Activated gamma-delta T cell treated with Interleukin-2 at 50 U/mL for 16 hours (primary cell): Measurements from ENCODE around the gene SMYD4.
"Not testable (repeated sequence)": the region's sequence is repeated elsewhere in the genome, so short reads cannot be mapped to it uniquely, and the experiment has no call there.

Source experiments
- DNase-seq: peaks from one replicate; pipeline ENCODE4 v3.0.0-alpha.2; 2020

Gene SMYD4

GRCh38 chr17:1829592-1830257 is at the start of gene SMYD4, which contains the start of gene RPA1:
Gene SMYD4, minus strand, starts transcription at chr17:1829902. Its CDS starts 1,908 bp downstream, at chr17:1827994.
Gene RPA1, plus strand, starts transcription at chr17:1830005. Its CDS starts 89 bp downstream, at chr17:1830094.
- DNase-seq, result peak; percentile 85

GRCh38 chr17:1878419-1879121 is 48.9 kb upstream of the SMYD4 start:
- DNase-seq, result no peak

GRCh38 chr17:1875597-1875996 is 45.9 kb upstream of the SMYD4 start:
- DNase-seq, result no peak

GRCh38 chr17:1873418-1873817 is 43.7 kb upstream of the SMYD4 start:
- DNase-seq, result no peak

GRCh38 chr17:1872976-1873375 is 43.3 kb upstream of the SMYD4 start:
- no peak for DNase-seq

GRCh38 chr17:1872254-1872653 is 42.6 kb upstream of the SMYD4 start:
- no peak for DNase-seq

- no peak for DNase-seq
These were observed 42.1 kb upstream of the SMYD4 start for GRCh38 chr17:1871756-1872155.

GRCh38 chr17:1870592-1870991 is 40.9 kb upstream of the SMYD4 start:
- DNase-seq, result no peak

GRCh38 chr17:1868090-1868489 is 38.4 kb upstream of the SMYD4 start:
- DNase-seq, result no peak

GRCh38 chr17:1867307-1867706 is 37.6 kb upstream of the SMYD4 start:
- no peak for DNase-seq

- DNase-seq, result peak; percentile 44
These were observed 35.7 kb upstream of the SMYD4 start for GRCh38 chr17:1865252-1866037.

GRCh38 chr17:1861391-1862010 is 31.8 kb upstream of the SMYD4 start:
- no peak for DNase-seq

GRCh38 chr17:1860978-1861377 is 31.3 kb upstream of the SMYD4 start:
- no peak for DNase-seq

- DNase-seq, result not testable (repeated sequence)
These were observed 26.8 kb upstream of the SMYD4 start for GRCh38 chr17:1856462-1856861.

GRCh38 chr17:1853698-1854097 is 24.0 kb upstream of the SMYD4 start:
- no peak for DNase-seq

GRCh38 chr17:1852327-1852726 is 22.6 kb upstream of the SMYD4 start:
- DNase-seq, result no peak

GRCh38 chr17:1847191-1847590 is 17.5 kb upstream of the SMYD4 start:
- no peak for DNase-seq

- no peak for DNase-seq
These were observed 14.2 kb upstream of the SMYD4 start for GRCh38 chr17:1843947-1844346.

- no peak for DNase-seq
These were observed 9.8 kb upstream of the SMYD4 start for GRCh38 chr17:1839516-1839915.

- no peak for DNase-seq
These were observed 4.9 kb upstream of the SMYD4 start for GRCh38 chr17:1834380-1835149.

- DNase-seq, result peak; percentile 10
These were observed 586 bp upstream of the SMYD4 start for GRCh38 chr17:1830288-1830687.

- DNase-seq, result no peak
These were observed 498 bp downstream of the SMYD4 start for GRCh38 chr17:1829216-1829591.
